Ovary (tissue), 3 donors: ENCODE data around the gene BLVRA.

ENCODE experiments used
- POLR2A ChIP-seq: fragments of 450-650 bp; IDR thresholded peaks from one replicate; pipeline ENCODE4 v1.6.1; 2017; ENCODE audit warnings: antibody characterized with exemption, mild to moderate bottlenecking, moderate library complexity
- TF ChIP-seq, protein P1 (sequence below), 3 donors: fragments of 450-650 bp in 2 of 3; fragments of 200-600 bp in 1 of 3; IDR thresholded peaks; one replicate each; pipeline versions ENCODE4 v1.5.1 to v1.8.0; 2016 to 2022; ENCODE audit warnings: antibody characterized with exemption in 3 of 3, mild to moderate bottlenecking in 1 of 3
- donor health status: DM: no; HTN: no; CAD: no.

GRCh38 chr7:43823941-43824340, 65.5 kb downstream of the BLVRA start:
- TF ChIP-seq, protein P1, sequence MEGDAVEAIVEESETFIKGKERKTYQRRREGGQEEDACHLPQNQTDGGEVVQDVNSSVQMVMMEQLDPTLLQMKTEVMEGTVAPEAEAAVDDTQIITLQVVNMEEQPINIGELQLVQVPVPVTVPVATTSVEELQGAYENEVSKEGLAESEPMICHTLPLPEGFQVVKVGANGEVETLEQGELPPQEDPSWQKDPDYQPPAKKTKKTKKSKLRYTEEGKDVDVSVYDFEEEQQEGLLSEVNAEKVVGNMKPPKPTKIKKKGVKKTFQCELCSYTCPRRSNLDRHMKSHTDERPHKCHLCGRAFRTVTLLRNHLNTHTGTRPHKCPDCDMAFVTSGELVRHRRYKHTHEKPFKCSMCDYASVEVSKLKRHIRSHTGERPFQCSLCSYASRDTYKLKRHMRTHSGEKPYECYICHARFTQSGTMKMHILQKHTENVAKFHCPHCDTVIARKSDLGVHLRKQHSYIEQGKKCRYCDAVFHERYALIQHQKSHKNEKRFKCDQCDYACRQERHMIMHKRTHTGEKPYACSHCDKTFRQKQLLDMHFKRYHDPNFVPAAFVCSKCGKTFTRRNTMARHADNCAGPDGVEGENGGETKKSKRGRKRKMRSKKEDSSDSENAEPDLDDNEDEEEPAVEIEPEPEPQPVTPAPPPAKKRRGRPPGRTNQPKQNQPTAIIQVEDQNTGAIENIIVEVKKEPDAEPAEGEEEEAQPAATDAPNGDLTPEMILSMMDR (IDR thresholded peaks at IDR 0.05) = no peak
- TF ChIP-seq POLR2A = no peak
